AG09319 (cell line): ENCODE data around the gene KCTD21.

Experiments
- DNase-seq: peaks from one replicate; pipeline ENCODE4 v3.0.0-alpha.2; 2010; ENCODE audit warnings: low read depth; ENCODE audit errors: extremely low read depth
- CTCF ChIP-seq: IDR thresholded peaks from 2 replicates; pipeline ENCODE4 v1.5.1; 2011; ENCODE audit warnings: low read depth, mild to moderate bottlenecking, inconsistent platforms, low read length, moderate library complexity

Gene KCTD21

GRCh38 chr11:78166855-78167469 lies 21.5 kb downstream of the KCTD21 start:
- TF ChIP-seq CTCF: no peak
- DNase-seq: no peak

GRCh38 chr11:78164471-78164870 lies 24.0 kb downstream of the KCTD21 start:
- no peak for TF ChIP-seq CTCF
- no peak for DNase-seq

GRCh38 chr11:78163828-78164227 lies 24.6 kb downstream of the KCTD21 start:
- no peak for TF ChIP-seq CTCF
- DNase-seq: no peak

GRCh38 chr11:78161962-78162371 lies 26.5 kb downstream of the KCTD21 start:
- TF ChIP-seq CTCF: no peak
- DNase-seq: no peak

GRCh38 chr11:78161346-78161745 lies 27.1 kb downstream of the KCTD21 start:
- no peak for TF ChIP-seq CTCF
- DNase-seq: no peak

- no peak for TF ChIP-seq CTCF
- no peak for DNase-seq
Measured at GRCh38 chr11:78160557-78160956, 27.9 kb downstream of the KCTD21 start.

GRCh38 chr11:78158987-78159652 lies 29.3 kb downstream of the KCTD21 start:
- TF ChIP-seq CTCF: no peak
- no peak for DNase-seq
